SKM-1 (cell line): ENCODE measurements around the gene SPACA7.

ENCODE experiments used
- DNase-seq: peaks from one replicate; lab custom pipeline; 2025; ENCODE audit not compliant: unreplicated experiment; lab: John Stamatoyannopoulos, UW

Gene SPACA7

GRCh38 chr13:112376050-112376681 is at the start of gene SPACA7:
Gene SPACA7 (plus strand): TSS chr13:112376355. CDS start chr13:112376386, 31 bp downstream.
- no peak for DNase-seq

DNA sequence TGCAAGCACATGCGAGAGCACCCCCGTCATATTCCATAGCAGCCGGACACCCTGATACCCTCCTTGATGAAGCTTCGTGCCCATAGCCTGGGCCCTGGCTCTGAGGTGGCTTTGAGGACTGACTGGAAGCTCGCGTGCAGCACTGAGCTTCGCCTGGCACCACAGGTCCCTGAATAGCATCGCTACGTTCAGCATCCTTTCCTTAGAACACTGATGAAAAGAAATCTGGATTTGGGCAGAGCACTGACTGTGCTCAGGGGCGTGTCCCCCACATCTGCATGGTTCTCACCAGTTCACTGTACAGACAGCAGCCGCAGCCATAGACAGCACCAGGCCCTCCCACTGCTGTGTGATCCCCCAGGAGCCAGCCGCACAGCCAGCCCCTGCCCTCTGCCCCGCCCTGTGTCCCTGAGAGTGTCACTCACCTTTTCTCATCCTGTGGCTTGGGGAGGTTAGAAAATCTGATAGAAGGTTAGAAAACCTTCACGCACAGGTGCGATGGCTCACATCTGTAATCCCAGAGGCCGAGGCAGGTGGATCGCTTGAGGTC is 49.3 kb upstream of the SPACA7 start:
- no peak for DNase-seq

DNA sequence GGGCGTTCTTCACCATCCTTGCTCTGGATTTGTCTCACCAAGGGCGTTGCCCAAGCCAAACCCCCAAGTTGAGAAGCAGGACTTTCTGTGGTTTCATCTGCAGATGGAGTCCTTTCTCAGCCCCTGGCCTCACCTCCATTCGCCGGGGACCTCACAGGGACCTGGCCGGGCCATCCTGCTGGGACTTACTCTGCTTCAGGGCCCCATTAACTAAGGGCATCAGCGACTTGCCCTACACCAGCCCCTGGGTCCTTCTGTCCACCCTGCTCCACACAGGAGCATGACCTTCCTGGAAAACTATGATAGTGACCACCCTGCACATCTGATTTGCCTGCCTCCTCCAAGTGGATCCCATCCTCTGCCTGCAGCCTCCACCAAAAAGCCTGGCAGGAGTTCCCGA is 47.2 kb upstream of the SPACA7 start:
- DNase-seq: no peak

- no peak for DNase-seq
Observed at GRCh38 chr13:112329376-112329775, 46.8 kb upstream of the SPACA7 start.

DNA sequence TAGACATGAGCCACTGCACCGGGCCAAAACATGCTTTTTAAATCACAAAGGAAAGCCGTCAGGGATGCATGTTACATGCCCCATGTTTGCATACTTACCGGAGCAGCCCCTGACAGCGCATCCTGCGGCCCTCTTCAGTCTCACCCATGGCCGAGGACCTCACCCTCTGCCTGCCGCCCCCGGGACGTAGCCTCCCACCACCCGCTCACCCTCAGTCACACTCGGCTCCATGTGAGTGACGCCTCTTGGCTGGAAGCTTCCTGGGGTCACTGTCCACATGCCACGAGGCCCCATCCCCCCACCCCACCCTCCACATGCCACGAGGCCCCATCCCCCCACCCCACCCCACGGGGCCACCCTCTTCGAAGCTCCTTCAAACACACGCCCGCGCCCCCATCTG is 46.1 kb upstream of the SPACA7 start:
- DNase-seq: no peak

- no peak for DNase-seq
Observed at GRCh38 chr13:112330479-112331381, 45.4 kb upstream of the SPACA7 start.

DNA sequence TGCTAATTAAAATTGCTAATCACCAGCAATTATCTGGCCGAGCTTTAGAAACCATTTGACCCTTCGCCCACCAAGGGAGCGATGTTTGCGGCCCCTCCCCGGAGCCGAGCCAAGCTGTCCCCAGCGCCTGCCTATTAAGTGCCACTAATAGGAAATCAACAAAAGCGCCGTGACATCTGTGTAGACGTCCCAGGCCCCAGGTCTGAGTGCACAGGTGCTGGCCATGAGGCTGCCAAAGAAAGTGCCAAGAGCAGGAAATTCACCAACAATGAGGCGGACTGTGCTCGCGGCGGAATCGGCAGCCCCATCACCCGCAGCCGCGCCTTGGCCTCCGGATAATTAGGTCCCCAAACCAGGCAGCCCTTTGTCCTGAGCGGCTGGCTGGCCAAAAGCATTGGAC is 44.5 kb upstream of the SPACA7 start:
- DNase-seq: no peak

DNA sequence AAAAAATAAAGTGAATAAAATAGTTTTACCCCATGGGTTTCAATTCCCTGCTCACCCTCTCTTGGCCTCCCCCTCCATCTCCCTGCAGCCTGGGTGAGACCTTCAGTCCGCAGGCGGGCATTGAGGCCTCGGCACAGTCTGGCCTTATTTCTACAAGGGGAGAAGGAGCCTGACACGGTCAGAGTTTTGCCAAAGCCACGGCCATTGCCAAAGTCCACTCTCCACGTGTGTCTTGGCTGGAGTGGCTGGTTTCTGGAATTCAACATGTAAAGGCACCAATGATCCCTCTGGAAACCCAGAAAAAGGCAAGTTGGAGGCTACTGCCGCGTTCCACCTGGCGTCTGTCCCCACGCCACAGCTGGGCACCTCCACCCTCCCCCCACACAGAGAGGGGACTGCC is 43.4 kb upstream of the SPACA7 start:
- DNase-seq: no peak

DNA sequence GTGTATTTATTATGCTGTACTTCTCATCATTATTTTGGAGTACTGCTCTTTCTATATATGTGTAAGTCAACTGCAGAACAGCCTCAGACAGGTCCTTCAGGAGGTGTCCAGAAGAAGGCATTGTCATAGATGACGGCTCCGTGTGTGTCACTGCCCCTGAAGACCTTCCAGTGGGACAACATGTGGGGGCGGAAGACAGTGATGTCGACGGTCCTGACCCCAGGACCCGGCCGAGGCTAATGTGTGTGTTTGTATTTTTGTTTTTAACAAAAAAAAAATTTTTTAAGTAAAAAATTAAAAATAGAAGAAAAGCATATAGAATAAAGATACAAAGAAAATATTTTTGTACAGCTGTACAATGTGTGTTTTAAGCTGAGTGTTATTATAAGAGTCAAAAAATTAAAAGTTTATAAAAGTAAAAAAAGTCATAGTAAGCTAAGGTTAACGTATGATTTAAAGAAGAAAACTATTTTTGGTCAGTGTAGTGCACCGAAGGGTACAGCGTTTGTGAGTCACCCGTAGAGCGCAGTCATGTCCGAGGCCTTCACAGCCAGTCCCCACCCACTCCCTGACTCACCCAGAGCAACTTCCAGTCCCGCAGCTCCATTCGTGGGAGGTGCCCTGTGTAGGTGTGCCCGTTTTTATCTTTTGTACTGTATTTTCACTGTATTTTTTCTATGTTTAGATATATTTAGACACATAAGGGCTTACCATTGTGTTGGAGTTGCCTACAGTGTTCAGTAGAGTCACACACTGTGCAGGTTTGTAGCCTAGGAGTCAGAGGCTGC is 42.2 kb upstream of the SPACA7 start:
- DNase-seq: no peak

- no peak for DNase-seq
Observed at GRCh38 chr13:112335135-112335534, 41.0 kb upstream of the SPACA7 start.

- no peak for DNase-seq
Observed at GRCh38 chr13:112341446-112341845, 34.7 kb upstream of the SPACA7 start.

GRCh38 chr13:112341976-112342735 is 34.0 kb upstream of the SPACA7 start:
- DNase-seq: no peak

- DNase-seq: no peak
Observed at GRCh38 chr13:112342841-112343361, 33.3 kb upstream of the SPACA7 start.

GRCh38 chr13:112343591-112343990 is 32.6 kb upstream of the SPACA7 start:
- DNase-seq: no peak

GRCh38 chr13:112345826-112346172 is 30.4 kb upstream of the SPACA7 start:
- DNase-seq: no peak

GRCh38 chr13:112346173-112346898 is 29.8 kb upstream of the SPACA7 start:
- no peak for DNase-seq

GRCh38 chr13:112346899-112347229 is 29.3 kb upstream of the SPACA7 start:
- no peak for DNase-seq

GRCh38 chr13:112347986-112348385 is 28.2 kb upstream of the SPACA7 start:
- DNase-seq: no peak

DNA sequence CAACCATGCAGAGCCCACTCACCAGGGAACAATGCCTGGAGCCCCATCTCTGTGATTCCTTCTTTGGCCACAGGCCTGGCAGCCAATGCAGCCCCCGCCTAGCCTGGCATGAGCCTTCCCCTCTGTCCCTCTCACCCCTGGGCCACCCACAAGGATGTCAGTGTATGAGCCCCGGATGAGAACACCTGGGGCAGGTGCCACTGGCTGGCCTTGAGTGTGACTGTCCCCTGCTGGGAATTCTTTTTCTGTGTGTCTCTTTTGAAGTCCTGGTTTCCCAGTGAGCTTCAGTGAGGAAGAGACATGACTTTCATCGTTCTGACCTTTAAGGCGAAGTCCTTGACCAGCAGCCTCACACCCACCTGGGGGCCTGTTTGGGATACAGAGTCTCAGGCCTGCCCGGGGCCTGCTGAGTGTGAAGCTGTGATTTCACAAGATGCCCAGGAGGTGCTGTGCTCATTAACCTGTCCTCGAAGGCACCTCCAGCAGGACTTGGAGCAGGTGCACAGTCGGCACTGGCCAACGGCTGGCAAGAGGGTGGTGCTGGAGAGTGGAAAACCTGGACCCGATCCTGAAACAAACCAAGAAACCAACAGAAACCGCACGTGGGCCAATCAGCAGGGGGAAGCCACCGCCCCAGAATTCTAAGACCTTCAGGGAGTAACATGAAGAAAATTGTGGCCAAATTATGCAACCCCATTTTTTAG is 27.4 kb upstream of the SPACA7 start:
- no peak for DNase-seq
